OCI-LY7 (cell line): Measurements from ENCODE around the gene MFAP2.

Experiments
- EZH2phosphoT487 ChIP-seq: fragments of 200-600 bp; sonication (generic); IDR thresholded peaks from 2 replicates; pipeline ENCODE4 v1.6.1; 2018; ENCODE audit warnings: low read depth, borderline replicate concordance, mild to moderate bottlenecking, mixed run types, antibody characterized with exemption, low read length, moderate library complexity, mixed read lengths
- TF ChIP-seq, protein P1 (sequence below): fragments of 200-600 bp; sonication (generic); conservative IDR thresholded peaks from 2 replicates; pipeline ENCODE4 v1.5.1; 2014; ENCODE audit warnings: mild to moderate bottlenecking, antibody characterized with exemption, low read length, moderate library complexity, mixed read lengths

GRCh38 chr1:16966282-16966681 lies 14.1 kb downstream of the MFAP2 start:
- TF ChIP-seq, protein P1, sequence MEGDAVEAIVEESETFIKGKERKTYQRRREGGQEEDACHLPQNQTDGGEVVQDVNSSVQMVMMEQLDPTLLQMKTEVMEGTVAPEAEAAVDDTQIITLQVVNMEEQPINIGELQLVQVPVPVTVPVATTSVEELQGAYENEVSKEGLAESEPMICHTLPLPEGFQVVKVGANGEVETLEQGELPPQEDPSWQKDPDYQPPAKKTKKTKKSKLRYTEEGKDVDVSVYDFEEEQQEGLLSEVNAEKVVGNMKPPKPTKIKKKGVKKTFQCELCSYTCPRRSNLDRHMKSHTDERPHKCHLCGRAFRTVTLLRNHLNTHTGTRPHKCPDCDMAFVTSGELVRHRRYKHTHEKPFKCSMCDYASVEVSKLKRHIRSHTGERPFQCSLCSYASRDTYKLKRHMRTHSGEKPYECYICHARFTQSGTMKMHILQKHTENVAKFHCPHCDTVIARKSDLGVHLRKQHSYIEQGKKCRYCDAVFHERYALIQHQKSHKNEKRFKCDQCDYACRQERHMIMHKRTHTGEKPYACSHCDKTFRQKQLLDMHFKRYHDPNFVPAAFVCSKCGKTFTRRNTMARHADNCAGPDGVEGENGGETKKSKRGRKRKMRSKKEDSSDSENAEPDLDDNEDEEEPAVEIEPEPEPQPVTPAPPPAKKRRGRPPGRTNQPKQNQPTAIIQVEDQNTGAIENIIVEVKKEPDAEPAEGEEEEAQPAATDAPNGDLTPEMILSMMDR = no peak
- TF ChIP-seq EZH2phosphoT487 = no peak
